HepG2 (cell line): Measurements from ENCODE around the gene YBX2. TPM values are rescaled to one million over a fixed set of nuclear protein-coding genes. Genes with fewer than 3 reads are reported as not detected.

Experiments used
- GLI4 ChIP-seq: sonication (generic); formaldehyde crosslinking; IDR thresholded peaks from 2 replicates; pipeline ENCODE4 v1.5.1; 2020; ENCODE audit warnings: missing genetic modification reagents, mild to moderate bottlenecking, moderate library complexity, borderline replicate concordance
- HNF4G ChIP-seq, 2 experiments: sonication (generic) in 1 of 2; formaldehyde crosslinking in 1 of 2; IDR thresholded peaks; 2 replicates each; pipeline versions ENCODE4 v1.4.0 to v1.6.1; 2011 to 2020; ENCODE audit warnings: borderline replicate concordance in 2 of 2, low read depth in 2 of 2, mild to moderate bottlenecking in 2 of 2, low read length in 1 of 2, missing genetic modification reagents in 1 of 2, moderate library complexity in 1 of 2
- KLF9 ChIP-seq: IDR thresholded peaks from 2 replicates; pipeline ENCODE4 v1.6.1; 2016; ENCODE audit warnings: low read depth
- NCOA5 ChIP-seq: sonication (generic); formaldehyde crosslinking; IDR thresholded peaks from 2 replicates; pipeline ENCODE4 v1.4.0; 2020; ENCODE audit warnings: missing genetic modification reagents
- RBM39 ChIP-seq: fragments of 200-400 bp; formaldehyde crosslinking; IDR thresholded peaks from one replicate; pipeline ENCODE4 v1.6.1; 2018; ENCODE audit warnings: antibody characterized with exemption, mild to moderate bottlenecking, low read depth, low read length; ENCODE audit not compliant: poor library complexity, severe bottlenecking
- SMAD9 ChIP-seq: sonication (generic); formaldehyde crosslinking; IDR thresholded peaks from 2 replicates; pipeline ENCODE4 v1.5.1; 2020; ENCODE audit warnings: mild to moderate bottlenecking, missing genetic modification reagents
- ZNF746 ChIP-seq: sonication (generic); formaldehyde crosslinking; IDR thresholded peaks from 2 replicates; pipeline ENCODE4 v1.8.0; 2022; ENCODE audit warnings: mild to moderate bottlenecking, missing genetic modification reagents
- polyA plus RNA-seq, 8 experiments: library from polyadenylated mRNA; depleted of rRNA in 3 of 8; stranded (reverse) in 7 of 8; unstranded in 1 of 8; fragments of >200 nt; fragmentation: Illumina TruSeq in 4 of 8; extraction: Trizol in 4 of 8; gene quantifications; 2 replicates each; pipeline versions ENCODE4 v1.2.1 to v1.2.3, GENCODE V29; 2011 to 2016; ENCODE audit warnings: low read depth in 4 of 8, missing spikeins in 1 of 8, mixed read lengths in 1 of 8; ENCODE audit not compliant: insufficient read depth in 1 of 8
- total RNA-seq, 5 experiments: library from RNA; depleted of rRNA; stranded (reverse); fragments of >200 nt; fragmentation: Illumina TruSeq; extraction: Trizol; gene quantifications; 2 replicates each; pipeline ENCODE4 v1.2.3, GENCODE V29; 2016; ENCODE audit warnings: low read depth in 1 of 5
- TF ChIP-seq, protein P1 (sequence below): sonication (generic); formaldehyde crosslinking; IDR thresholded peaks from 2 replicates; pipeline ENCODE4 v1.4.0; 2020; ENCODE audit warnings: mild to moderate bottlenecking, low read depth, missing genetic modification reagents
- TF ChIP-seq, protein P2 (sequence below): sonication (generic); formaldehyde crosslinking; IDR thresholded peaks from 2 replicates; pipeline ENCODE4 v1.4.0; 2020; ENCODE audit warnings: mild to moderate bottlenecking, missing genetic modification reagents
- TF ChIP-seq, protein P3 (sequence below): sonication (generic); formaldehyde crosslinking; IDR thresholded peaks from 2 replicates; pipeline ENCODE4 v1.4.0; 2020; ENCODE audit warnings: missing genetic modification reagents
- TF ChIP-seq, protein P4 (sequence below): sonication (generic); formaldehyde crosslinking; IDR thresholded peaks from 2 replicates; pipeline ENCODE4 v1.4.0; 2020; ENCODE audit warnings: missing genetic modification reagents, mild to moderate bottlenecking, borderline replicate concordance

Gene YBX2
- total and polyA plus RNA-seq, 2 of the 13 experiments (the other 11 are each of a cell fraction or from before 2014, with no cell fraction given), result 0.12 to 0.22 TPM

DNA sequence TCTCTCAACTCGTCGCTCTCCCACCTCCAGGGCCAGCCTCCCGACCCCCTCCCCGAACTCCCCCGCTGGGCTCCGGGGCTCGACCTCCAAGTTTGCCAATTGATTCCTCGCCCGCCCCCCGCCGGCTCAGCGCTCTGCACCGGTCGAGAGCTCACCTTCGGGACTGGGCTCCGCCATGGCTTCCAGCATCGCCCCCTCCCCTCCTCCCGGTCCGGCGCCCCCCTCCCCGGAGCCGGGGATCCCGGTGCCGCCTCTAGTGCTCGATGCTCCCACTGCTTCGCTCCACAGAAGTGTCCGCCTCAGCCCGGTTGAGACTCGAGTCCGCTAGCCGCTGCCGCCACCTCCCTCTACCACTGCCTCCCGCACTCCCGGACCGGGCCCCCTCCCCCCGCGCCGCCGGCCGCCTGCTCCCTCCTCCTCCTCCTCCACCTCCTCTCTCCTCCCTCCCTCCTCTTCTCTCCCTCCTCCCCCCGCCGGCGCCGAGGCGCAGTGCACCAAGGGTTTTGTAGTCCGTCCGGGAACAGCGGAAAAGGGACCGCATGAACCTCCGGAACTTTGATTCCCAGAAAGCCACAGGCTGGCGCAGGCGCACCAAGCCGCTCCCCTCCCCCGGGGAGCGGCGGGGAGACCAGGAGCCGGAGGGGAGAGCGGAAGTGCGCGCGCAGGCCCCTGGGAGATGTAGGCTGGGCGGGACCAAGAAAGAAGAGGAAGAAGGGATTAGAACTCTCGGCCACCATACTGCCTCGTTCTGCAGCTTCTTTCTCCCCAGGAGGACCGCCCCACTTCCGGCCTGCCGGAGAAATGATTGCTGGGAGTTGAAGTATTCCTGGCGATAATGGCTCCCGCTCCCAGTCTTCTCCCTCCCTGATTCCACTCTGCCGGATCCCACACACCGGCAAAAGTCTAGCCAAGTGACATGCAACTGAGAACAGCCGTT is 55.1 kb downstream of the YBX2 start, which contains the start of gene PHF23 (continued):
- TF ChIP-seq, protein P1, sequence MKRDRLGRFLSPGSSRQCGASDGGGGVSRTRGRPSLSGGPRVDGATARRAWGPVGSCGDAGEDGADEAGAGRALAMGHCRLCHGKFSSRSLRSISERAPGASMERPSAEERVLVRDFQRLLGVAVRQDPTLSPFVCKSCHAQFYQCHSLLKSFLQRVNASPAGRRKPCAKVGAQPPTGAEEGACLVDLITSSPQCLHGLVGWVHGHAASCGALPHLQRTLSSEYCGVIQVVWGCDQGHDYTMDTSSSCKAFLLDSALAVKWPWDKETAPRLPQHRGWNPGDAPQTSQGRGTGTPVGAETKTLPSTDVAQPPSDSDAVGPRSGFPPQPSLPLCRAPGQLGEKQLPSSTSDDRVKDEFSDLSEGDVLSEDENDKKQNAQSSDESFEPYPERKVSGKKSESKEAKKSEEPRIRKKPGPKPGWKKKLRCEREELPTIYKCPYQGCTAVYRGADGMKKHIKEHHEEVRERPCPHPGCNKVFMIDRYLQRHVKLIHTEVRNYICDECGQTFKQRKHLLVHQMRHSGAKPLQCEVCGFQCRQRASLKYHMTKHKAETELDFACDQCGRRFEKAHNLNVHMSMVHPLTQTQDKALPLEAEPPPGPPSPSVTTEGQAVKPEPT (CRISPR knock-in tag), result no peak
- TF ChIP-seq, protein P2, sequence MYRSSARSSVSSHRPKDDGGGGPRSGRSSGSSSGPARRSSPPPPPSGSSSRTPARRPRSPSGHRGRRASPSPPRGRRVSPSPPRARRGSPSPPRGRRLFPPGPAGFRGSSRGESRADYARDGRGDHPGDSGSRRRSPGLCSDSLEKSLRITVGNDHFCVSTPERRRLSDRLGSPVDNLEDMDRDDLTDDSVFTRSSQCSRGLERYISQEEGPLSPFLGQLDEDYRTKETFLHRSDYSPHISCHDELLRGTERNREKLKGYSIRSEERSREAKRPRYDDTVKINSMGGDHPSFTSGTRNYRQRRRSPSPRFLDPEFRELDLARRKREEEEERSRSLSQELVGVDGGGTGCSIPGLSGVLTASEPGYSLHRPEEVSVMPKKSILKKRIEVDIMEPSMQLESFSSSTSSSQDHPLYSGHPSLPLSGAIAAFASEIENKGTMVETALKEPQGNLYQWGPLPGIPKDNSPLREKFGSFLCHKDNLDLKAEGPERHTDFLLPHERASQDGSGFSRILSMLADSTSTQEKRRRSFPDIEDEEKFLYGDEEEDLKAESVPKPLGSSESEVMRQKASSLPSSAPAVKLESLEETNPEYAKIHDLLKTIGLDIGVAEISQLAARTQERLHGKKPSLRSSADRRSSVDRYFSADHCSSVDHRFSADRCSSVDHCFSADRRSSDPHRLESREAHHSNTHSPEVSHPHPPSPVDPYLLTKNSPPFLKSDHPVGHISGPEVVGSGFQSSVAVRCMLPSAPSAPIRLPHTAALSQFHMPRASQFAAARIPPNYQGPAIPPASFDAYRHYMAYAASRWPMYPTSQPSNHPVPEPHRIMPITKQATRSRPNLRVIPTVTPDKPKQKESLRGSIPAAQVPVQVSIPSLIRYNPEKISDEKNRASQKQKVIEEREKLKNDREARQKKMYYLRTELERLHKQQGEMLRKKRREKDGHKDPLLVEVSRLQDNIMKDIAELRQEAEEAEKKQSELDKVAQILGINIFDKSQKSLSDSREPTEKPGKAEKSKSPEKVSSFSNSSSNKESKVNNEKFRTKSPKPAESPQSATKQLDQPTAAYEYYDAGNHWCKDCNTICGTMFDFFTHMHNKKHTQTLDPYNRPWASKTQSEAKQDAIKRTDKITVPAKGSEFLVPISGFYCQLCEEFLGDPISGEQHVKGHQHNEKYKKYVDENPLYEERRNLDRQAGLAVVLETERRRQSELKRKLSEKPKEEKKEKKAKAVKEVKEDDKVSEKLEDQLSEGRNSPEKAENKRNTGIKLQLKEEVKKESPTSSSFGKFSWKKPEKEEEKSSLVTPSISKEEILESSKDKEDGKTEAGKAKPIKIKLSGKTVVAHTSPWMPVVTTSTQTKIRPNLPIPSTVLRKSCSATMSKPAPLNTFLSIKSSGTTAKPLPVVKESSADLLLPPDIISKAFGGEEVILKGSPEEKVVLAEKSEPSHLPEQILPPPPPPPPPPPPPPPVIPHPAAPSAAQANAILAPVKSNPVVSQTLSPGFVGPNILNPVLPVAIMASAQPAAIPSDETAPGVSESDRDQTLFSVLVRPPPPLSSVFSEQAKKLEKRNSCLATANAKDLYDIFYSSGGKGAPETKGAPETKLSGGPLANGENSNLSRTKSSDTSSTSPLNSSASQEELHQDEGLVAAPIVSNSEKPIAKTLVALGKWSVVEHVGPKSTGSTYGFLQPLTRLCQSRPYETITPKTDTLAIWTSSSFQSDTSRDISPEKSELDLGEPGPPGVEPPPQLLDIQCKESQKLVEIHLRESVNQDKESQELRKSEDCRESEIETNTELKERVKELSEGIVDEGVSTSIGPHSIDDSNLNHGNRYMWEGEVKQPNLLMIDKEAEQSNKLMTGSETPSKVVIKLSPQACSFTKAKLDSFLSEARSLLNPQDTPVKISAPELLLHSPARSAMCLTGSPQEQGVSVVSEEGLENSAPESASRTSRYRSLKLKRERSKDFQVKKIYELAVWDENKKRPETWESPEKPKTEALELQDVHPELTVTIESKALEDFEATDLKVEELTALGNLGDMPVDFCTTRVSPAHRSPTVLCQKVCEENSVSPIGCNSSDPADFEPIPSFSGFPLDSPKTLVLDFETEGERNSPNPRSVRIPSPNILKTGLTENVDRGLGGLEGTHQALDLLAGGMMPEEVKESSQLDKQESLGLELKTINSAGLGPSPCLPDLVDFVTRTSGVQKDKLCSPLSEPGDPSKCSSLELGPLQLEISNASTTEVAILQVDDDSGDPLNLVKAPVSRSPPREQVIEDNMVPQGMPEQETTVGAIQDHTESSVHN (CRISPR knock-in tag), result peak; percentile 72; the same call in 1 of the 2 replicates
- TF ChIP-seq RBM39 (peak; percentile 63), HNF4G (IDR thresholded peaks at IDR 0.05; ENCODE audit: borderline replicate concordance, low read depth, low read length) (peak; percentile 12; the same call in 1 of the 2 replicates), HNF4G (CRISPR knock-in tag; IDR thresholded peaks at IDR 0.05; ENCODE audit: borderline replicate concordance, low read depth) (0 out of 2 replicates have a peak, but pooled peaks have one; percentile 37), ZNF746 (CRISPR knock-in tag) (peak; percentile 94), NCOA5 (CRISPR knock-in tag) (no peak), KLF9 (CRISPR knock-in tag) (no peak), SMAD9 (CRISPR knock-in tag) (no peak), GLI4 (0 out of 2 replicates have a peak, but pooled peaks have one; percentile 52)
- TF ChIP-seq, protein P3, sequence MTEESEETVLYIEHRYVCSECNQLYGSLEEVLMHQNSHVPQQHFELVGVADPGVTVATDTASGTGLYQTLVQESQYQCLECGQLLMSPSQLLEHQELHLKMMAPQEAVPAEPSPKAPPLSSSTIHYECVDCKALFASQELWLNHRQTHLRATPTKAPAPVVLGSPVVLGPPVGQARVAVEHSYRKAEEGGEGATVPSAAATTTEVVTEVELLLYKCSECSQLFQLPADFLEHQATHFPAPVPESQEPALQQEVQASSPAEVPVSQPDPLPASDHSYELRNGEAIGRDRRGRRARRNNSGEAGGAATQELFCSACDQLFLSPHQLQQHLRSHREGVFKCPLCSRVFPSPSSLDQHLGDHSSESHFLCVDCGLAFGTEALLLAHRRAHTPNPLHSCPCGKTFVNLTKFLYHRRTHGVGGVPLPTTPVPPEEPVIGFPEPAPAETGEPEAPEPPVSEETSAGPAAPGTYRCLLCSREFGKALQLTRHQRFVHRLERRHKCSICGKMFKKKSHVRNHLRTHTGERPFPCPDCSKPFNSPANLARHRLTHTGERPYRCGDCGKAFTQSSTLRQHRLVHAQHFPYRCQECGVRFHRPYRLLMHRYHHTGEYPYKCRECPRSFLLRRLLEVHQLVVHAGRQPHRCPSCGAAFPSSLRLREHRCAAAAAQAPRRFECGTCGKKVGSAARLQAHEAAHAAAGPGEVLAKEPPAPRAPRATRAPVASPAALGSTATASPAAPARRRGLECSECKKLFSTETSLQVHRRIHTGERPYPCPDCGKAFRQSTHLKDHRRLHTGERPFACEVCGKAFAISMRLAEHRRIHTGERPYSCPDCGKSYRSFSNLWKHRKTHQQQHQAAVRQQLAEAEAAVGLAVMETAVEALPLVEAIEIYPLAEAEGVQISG (CRISPR knock-in tag), result peak; percentile 93
- TF ChIP-seq, protein P4, sequence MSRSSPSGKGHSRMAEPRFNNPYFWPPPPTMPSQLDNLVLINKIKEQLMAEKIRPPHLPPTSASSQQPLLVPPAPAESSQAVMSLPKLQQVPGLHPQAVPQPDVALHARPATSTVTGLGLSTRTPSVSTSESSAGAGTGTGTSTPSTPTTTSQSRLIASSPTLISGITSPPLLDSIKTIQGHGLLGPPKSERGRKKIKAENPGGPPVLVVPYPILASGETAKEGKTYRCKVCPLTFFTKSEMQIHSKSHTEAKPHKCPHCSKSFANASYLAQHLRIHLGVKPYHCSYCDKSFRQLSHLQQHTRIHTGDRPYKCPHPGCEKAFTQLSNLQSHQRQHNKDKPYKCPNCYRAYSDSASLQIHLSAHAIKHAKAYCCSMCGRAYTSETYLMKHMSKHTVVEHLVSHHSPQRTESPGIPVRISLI (CRISPR knock-in tag), result peak; percentile 48; the same call in 1 of the 2 replicates
